H1 (cell line): ENCODE data around the gene IFNG. TPM values are rescaled to one million over a fixed set of nuclear protein-coding genes. Genes with fewer than 3 reads are reported as not detected.

Source experiments
- CTCF ChIA-PET: fragments of 300-600 bp; sonication (Branson Sonifier 250); formaldehyde crosslinking; loops from one replicate; lab custom pipeline; 2021; ENCODE audit not compliant: partially characterized antibody; lab: Charles Lee
- POLR2A ChIA-PET: fragments of 300-600 bp; sonication (Branson Sonifier 250); formaldehyde crosslinking; loops from one replicate; lab custom pipeline; 2021; ENCODE audit warnings: inconsistent platforms; ENCODE audit not compliant: partially characterized antibody; lab: Charles Lee
- DNase-seq, 2 experiments: peaks; one replicate each; pipeline versions ENCODE4 v3.0.0 to v3.0.0-alpha.2; 2010 to 2022; ENCODE audit warnings: low spot score in 2 of 2, low read depth in 1 of 2, mixed read lengths in 1 of 2
- FAIRE-seq: peaks from 2 replicates; lab custom pipeline; 2011; peaks lifted over from hg19 to GRCh38; lab: Jason Lieb, UNC
- H2AFZ ChIP-seq: 2 replicates; pipeline ENCODE4 v1.8.1; 2012; ENCODE audit warnings: low read length, inconsistent platforms
- H2AK5ac ChIP-seq: 2 replicates; pipeline ENCODE4 v1.6.1; 2013; ENCODE audit warnings: low read depth, low read length
- H2BK120ac ChIP-seq: replicated peaks from 2 replicates; pipeline ENCODE3; 2013; ENCODE audit warnings: low read depth, low read length, inconsistent platforms
- H2BK12ac ChIP-seq: 2 replicates; pipeline ENCODE4 v1.6.1; 2013; ENCODE audit warnings: low read depth, low read length
- H2BK15ac ChIP-seq: 2 replicates; pipeline ENCODE4 v1.6.1; 2013; ENCODE audit warnings: low read length
- H2BK20ac ChIP-seq: 2 replicates; pipeline ENCODE4 v1.6.1; 2013; ENCODE audit warnings: low read length
- H2BK5ac ChIP-seq: 2 replicates; pipeline ENCODE4 v1.6.1; 2013; ENCODE audit warnings: low read depth, low read length
- H3K14ac ChIP-seq: 2 replicates; pipeline ENCODE4 v1.6.1; 2013; ENCODE audit warnings: inconsistent platforms; ENCODE audit not compliant: insufficient read length
- H3K18ac ChIP-seq: 2 replicates; pipeline ENCODE4 v1.6.1; 2013; ENCODE audit warnings: low read length; ENCODE audit errors: extremely low read depth
- H3K23ac ChIP-seq: 2 replicates; pipeline ENCODE4 v1.6.1; 2013; ENCODE audit warnings: inconsistent platforms; ENCODE audit not compliant: insufficient read length
- H3K23me2 ChIP-seq: 2 replicates; pipeline ENCODE4 v1.6.1; 2013; ENCODE audit warnings: low read depth, low read length
- H3K27ac ChIP-seq: 2 replicates; pipeline ENCODE4 v1.6.1; 2011; ENCODE audit warnings: low read depth, low read length, inconsistent platforms
- H3K27me3 ChIP-seq, 4 experiments: replicated peaks in 1 of 4; 1 replicate in 1 of 4; 2 replicates in 3 of 4; pipeline versions ENCODE4 v1.6.1 to v1.8.1; 2011 to 2013; ENCODE audit warnings: low read length in 3 of 4, mild to moderate bottlenecking in 3 of 4, inconsistent platforms in 2 of 4, mixed read lengths in 2 of 4, moderate library complexity in 1 of 4; ENCODE audit not compliant: control insufficient read depth in 3 of 4, insufficient read depth in 3 of 4; ENCODE audit errors: extremely low read depth in 1 of 4
- H3K36me3 ChIP-seq, 4 experiments: 2 replicates each; pipeline versions ENCODE4 v1.6.1 to v1.8.1; 2011 to 2013; ENCODE audit warnings: mild to moderate bottlenecking in 4 of 4, low read length in 3 of 4, moderate library complexity in 2 of 4, control low read depth in 1 of 4, inconsistent platforms in 1 of 4; ENCODE audit not compliant: insufficient read depth in 4 of 4, control insufficient read depth in 2 of 4
- H3K4ac ChIP-seq: replicated peaks from 2 replicates; pipeline ENCODE3; 2013; ENCODE audit warnings: low read length, low read depth, mixed read lengths, inconsistent platforms; ENCODE audit not compliant: insufficient read length
- H3K4me1 ChIP-seq, 4 experiments: replicated peaks in 1 of 4; 1 replicate in 1 of 4; 2 replicates in 3 of 4; pipeline versions ENCODE4 v1.6.1 to v1.8.1; 2011 to 2013; ENCODE audit warnings: low read length in 3 of 4, inconsistent platforms in 2 of 4, mixed read lengths in 1 of 4; ENCODE audit not compliant: insufficient read depth in 4 of 4, control insufficient read depth in 3 of 4
- H3K4me2 ChIP-seq, 2 experiments: 2 replicates each; pipeline versions ENCODE4 v1.6.1 to v1.8.1; 2011 to 2013; ENCODE audit warnings: low read depth in 2 of 2, low read length in 2 of 2, control low read depth in 1 of 2, inconsistent platforms in 1 of 2, mild to moderate bottlenecking in 1 of 2; ENCODE audit not compliant: insufficient read depth in 1 of 2
- H3K4me3 ChIP-seq, 4 experiments: fragments of 200-600, 300-600 bp in 1 of 4; sonication (generic), shearing (Covaris generic), sonication (Bioruptor Twin) in 1 of 4; 2 replicates each; pipeline versions ENCODE4 v1.5.1 to v1.8.1; 2011 to 2016; ENCODE audit warnings: low read length in 4 of 4, low read depth in 3 of 4, control low read depth in 2 of 4, inconsistent platforms in 2 of 4, mild to moderate bottlenecking in 2 of 4, mixed read lengths in 1 of 4, moderate library complexity in 1 of 4; ENCODE audit not compliant: insufficient read depth in 2 of 4; ENCODE audit errors: extremely low read depth in 1 of 4
- H3K56ac ChIP-seq: replicated peaks from 2 replicates; pipeline ENCODE3; 2013; ENCODE audit warnings: low read depth, mild to moderate bottlenecking, mixed read lengths, low read length, inconsistent platforms; ENCODE audit not compliant: insufficient read length
- H3K79me1 ChIP-seq: 2 replicates; pipeline ENCODE4 v1.6.1; 2013; ENCODE audit warnings: low read depth, low read length, control low read depth
- H3K79me2 ChIP-seq, 2 experiments: 2 replicates each; pipeline versions ENCODE4 v1.6.1 to v1.8.1; 2012 to 2013; ENCODE audit warnings: low read length in 2 of 2, mild to moderate bottlenecking in 2 of 2, inconsistent platforms in 1 of 2; ENCODE audit not compliant: insufficient read depth in 2 of 2, control insufficient read depth in 1 of 2
- H3K9ac ChIP-seq, 4 experiments: replicated peaks in 1 of 4; 1 replicate in 1 of 4; 2 replicates in 3 of 4; pipeline versions ENCODE4 v1.6.1 to v1.8.1; 2011 to 2013; ENCODE audit warnings: low read depth in 3 of 4, low read length in 3 of 4, control low read depth in 2 of 4, mild to moderate bottlenecking in 2 of 4, moderate library complexity in 2 of 4, inconsistent platforms in 1 of 4; ENCODE audit errors: extremely low read depth in 1 of 4
- H3K9me3 ChIP-seq, 2 experiments: 2 replicates each; pipeline versions ENCODE4 v1.6.1 to v1.8.1; 2012 to 2013; ENCODE audit warnings: mild to moderate bottlenecking in 2 of 2, moderate library complexity in 2 of 2, control low read depth in 1 of 2, inconsistent platforms in 1 of 2, low read depth in 1 of 2, low read length in 1 of 2, mixed read lengths in 1 of 2; ENCODE audit not compliant: insufficient read depth in 2 of 2
- H4K20me1 ChIP-seq, 2 experiments: replicated peaks in 1 of 2; 2 replicates each; pipeline versions ENCODE3 to v1.8.1; 2011 to 2013; ENCODE audit warnings: inconsistent platforms in 2 of 2, low read length in 2 of 2, mild to moderate bottlenecking in 1 of 2; ENCODE audit not compliant: insufficient read depth in 2 of 2, control insufficient read depth in 1 of 2
- H4K5ac ChIP-seq: 2 replicates; pipeline ENCODE4 v1.6.1; 2013; ENCODE audit warnings: low read length, low read depth, mixed read lengths, inconsistent platforms; ENCODE audit not compliant: insufficient read length
- H4K8ac ChIP-seq: 2 replicates; pipeline ENCODE4 v1.8.0; 2013; ENCODE audit warnings: mild to moderate bottlenecking, moderate library complexity, low read length, inconsistent platforms; ENCODE audit not compliant: insufficient read depth; ENCODE audit errors: extremely low read depth
- H4K91ac ChIP-seq: replicated peaks from 2 replicates; pipeline ENCODE3; 2013; ENCODE audit warnings: low read length, mixed read lengths, inconsistent platforms; ENCODE audit not compliant: insufficient read length
- CHD2 ChIP-seq: IDR thresholded peaks from 2 replicates; pipeline ENCODE4 v1.6.1; 2012; ENCODE audit warnings: low read length, improper control_type of control experiment
- EP300 ChIP-seq, 2 experiments: IDR thresholded peaks; 1 replicate in 1 of 2; 2 replicates in 1 of 2; pipeline ENCODE4 v1.6.1; 2011 to 2012; ENCODE audit warnings: low read depth in 2 of 2, low read length in 2 of 2, mild to moderate bottlenecking in 2 of 2, borderline replicate concordance in 1 of 2, inconsistent platforms in 1 of 2, moderate library complexity in 1 of 2
- PHF8 ChIP-seq: fragments of 200-600 bp; sonication (generic); conservative IDR thresholded peaks from 2 replicates; pipeline ENCODE4 v1.7.1; 2012; ENCODE audit warnings: low read depth, mild to moderate bottlenecking, inconsistent platforms, low read length, moderate library complexity
- POLR2AphosphoS5 ChIP-seq: IDR thresholded peaks from 2 replicates; pipeline ENCODE4 v1.6.1; 2011; ENCODE audit warnings: low read depth, low read length
- SIX5 ChIP-seq: IDR thresholded peaks from 2 replicates; pipeline ENCODE4 v1.6.1; 2011; ENCODE audit warnings: mild to moderate bottlenecking, low read depth, low read length
- SRF ChIP-seq: IDR thresholded peaks from 2 replicates; pipeline ENCODE4 v1.6.1; 2011; ENCODE audit warnings: mild to moderate bottlenecking, low read depth, low read length, moderate library complexity
- TEAD4 ChIP-seq: IDR thresholded peaks from 2 replicates; pipeline ENCODE4 v1.6.1; 2012; ENCODE audit warnings: low read depth, low read length, inconsistent platforms, mixed read lengths
- WGBS, 2 experiments: shearing (Covaris generic) in 1 of 2; methylation state at CpG; one replicate each; pipeline versions ENCODE4 v1.1.6 to v1.1.7; 2013 to 2015; ENCODE audit warnings: low lambda C conversion rate in 2 of 2, mixed read lengths in 2 of 2, inconsistent platforms in 1 of 2, low coverage in 1 of 2, missing lambda C conversion rate in 1 of 2; ENCODE audit not compliant: insufficient replicate concordance in 2 of 2, insufficient coverage in 1 of 2, insufficient read length in 1 of 2; ENCODE audit errors: extremely low coverage in 1 of 2, missing lambda C conversion rate in 1 of 2; 5-methylcytosine and 5-hydroxymethylcytosine counted together
- polyA plus RNA-seq, 7 experiments: library from polyadenylated mRNA; depleted of rRNA in 3 of 7; stranded (reverse) in 5 of 7; unstranded in 2 of 7; fragments of >200 nt in 5 of 7; fragments of 200-250 nt in 2 of 7; gene quantifications; 1 replicate in 5 of 7; 2 replicates in 1 of 7; 4 replicates in 1 of 7; pipeline versions ENCODE4 v1.2.1 to v1.2.3, GENCODE V29; 2011 to 2013; ENCODE audit warnings: missing spikeins in 2 of 7, mixed read lengths in 2 of 7
- total RNA-seq: library from RNA; stranded (reverse); fragmentation: NEBNext Ultra II Directional; extraction: Animal tissue kit (Norgen Biotek cat#: 25700); gene quantifications from 2 replicates; pipeline ENCODE4 v1.2.1, GENCODE V29; 2021

IFNG gene
- total and polyA plus RNA-seq, 2 of the 8 experiments (the other 6 are each of a cell fraction or from before 2014, with no cell fraction given), result not detected

DNA sequence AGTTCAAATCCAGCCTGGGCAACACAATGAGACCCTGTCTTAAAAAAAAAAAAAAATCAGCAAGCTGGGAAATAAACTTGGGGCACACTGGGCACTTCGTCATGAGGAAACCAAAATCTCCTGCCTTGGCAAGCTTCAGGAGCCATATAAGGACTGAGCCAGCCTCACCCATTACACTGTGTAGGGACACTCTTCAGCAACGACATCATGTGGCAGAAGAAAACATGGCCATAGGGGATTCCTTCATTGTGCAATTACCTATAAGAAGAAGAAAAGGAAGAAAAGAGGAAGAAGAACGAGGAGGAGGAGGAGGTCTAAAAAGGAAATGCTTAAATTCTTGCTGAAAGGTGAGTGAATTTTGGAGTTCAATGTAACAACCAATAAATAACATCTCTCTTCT is 26.1 kb upstream of the IFNG start:
- no peak overlapping the region for H3K23ac ChIP-seq
- H4K8ac ChIP-seq, result no peak overlapping the region
- H2AK5ac ChIP-seq, result no peak overlapping the region
- H2BK120ac ChIP-seq, result no peak overlapping the region
- H3K23me2 ChIP-seq, result no peaks in the 10 kb centered on the region
- H3K9ac ChIP-seq, result no peak overlapping the region
- no peaks in the 10 kb centered on the region for H3K9me3 ChIP-seq
- TF ChIP-seq POLR2AphosphoS5, result no peak
- TF ChIP-seq SRF, result no peak
- no peak for TF ChIP-seq CHD2
- no peak for TF ChIP-seq SIX5
- TF ChIP-seq EP300 (IDR thresholded peaks at IDR 0.05; ENCODE audit: borderline replicate concordance in 1 of 2, low read depth in 2 of 2, low read length in 2 of 2), result no peak
- no peak for TF ChIP-seq TEAD4
- no peak for TF ChIP-seq PHF8
- H2BK12ac ChIP-seq, result no peak overlapping the region
- H2BK15ac ChIP-seq, result no peak overlapping the region
- no peak overlapping the region for H2BK20ac ChIP-seq
- no peak overlapping the region for H3K18ac ChIP-seq
- no peak overlapping the region for H3K14ac ChIP-seq
- H3K79me2 ChIP-seq, result no peaks in the 10 kb centered on the region
- no peaks in the 10 kb centered on the region for H3K4me1 ChIP-seq
- 78% methylated on average over 3 of the region's 3 CpGs; no CpG with 5 or more reads in 1 of the 2 experiments for WGBS, 2 experiments
- no peak overlapping the region for H4K5ac ChIP-seq
- H3K56ac ChIP-seq, result no peak overlapping the region
- no peak overlapping the region for H3K4me3 ChIP-seq
- H4K20me1 ChIP-seq, result no peaks in the 10 kb centered on the region
- H3K36me3 ChIP-seq, result no peaks in the 10 kb centered on the region
- CTCF ChIA-PET, result interaction anchor here (1.0 to 1.2 kb wide), 3 partner anchors 14 to 132 kb away, joined by 3 to 4 read pairs (median 4); partner anchors contain the start of gene IFNG
- DNase-seq, result no peak
- no peak overlapping the region for H4K91ac ChIP-seq
- no peak overlapping the region for H3K4me2 ChIP-seq
- no peak overlapping the region for H2BK5ac ChIP-seq
- H2AFZ ChIP-seq, result no peak overlapping the region
- H3K27ac ChIP-seq, result no peak overlapping the region
- POLR2A ChIA-PET, result no interaction called here
- no peaks in the 10 kb centered on the region for H3K27me3 ChIP-seq
- H3K4ac ChIP-seq, result no peak overlapping the region
- no peak for FAIRE-seq
- H3K79me1 ChIP-seq, result no peaks in the 10 kb centered on the region
